ENCODE measurements around the gene NUP210L. TPM values are rescaled to one million over a fixed set of nuclear protein-coding genes. Genes with fewer than 3 reads are reported as not detected.

The NUP210L gene
- total and polyA plus RNA-seq, 2 of the 13 experiments (the other 11 are each of a cell fraction or from before 2014, with no cell fraction given): not detected

GRCh38 chr1:153963850-153964331 lies 191.0 kb downstream of the NUP210L start (continued):
- TF ChIP-seq NR0B2 (CRISPR knock-in tag; IDR thresholded peaks at IDR 0.05): peak; percentile 51; the same call in 1 of the 2 replicates
- TF ChIP-seq ZC3H13 (CRISPR knock-in tag; IDR thresholded peaks at IDR 0.05): no peak
- 0 out of 2 replicates have a peak, but pooled peaks have one; percentile 26 for TF ChIP-seq SRY (CRISPR knock-in tag; IDR thresholded peaks at IDR 0.05)
- TF ChIP-seq BCL6 (CRISPR knock-in tag; IDR thresholded peaks at IDR 0.05): peak; percentile 75
- TF ChIP-seq TEAD3 (CRISPR knock-in tag; optimal IDR thresholded peaks at IDR 0.05; ENCODE audit: borderline replicate concordance): peak; percentile 88
- TF ChIP-seq UBTF (CRISPR knock-in tag; IDR thresholded peaks at IDR 0.05): peak; percentile 64; the same call in 1 of the 2 replicates
- TF ChIP-seq AGO2 (optimal IDR thresholded peaks at IDR 0.05; ENCODE audit: low read depth, low read length): no peak
- TF ChIP-seq KDM5A (IDR thresholded peaks at IDR 0.05; ENCODE audit: borderline replicate concordance, low read length): 0 out of 2 replicates have a peak, but pooled peaks have one; percentile 33
- 0 out of 2 replicates have a peak, but pooled peaks have one; percentile 8 for TF ChIP-seq HNF1B (CRISPR knock-in tag; IDR thresholded peaks at IDR 0.05)
- peak; percentile 21; the same call in 1 of the 2 replicates for TF ChIP-seq KDM5B (CRISPR knock-in tag; IDR thresholded peaks at IDR 0.05; ENCODE audit: borderline replicate concordance)
- peak; percentile 78 for TF ChIP-seq ZNF772 (CRISPR knock-in tag; IDR thresholded peaks at IDR 0.05)
- TF ChIP-seq ZNF850 (CRISPR knock-in tag; conservative IDR thresholded peaks at IDR 0.05): no peak
- TF ChIP-seq DMTF1 (CRISPR knock-in tag; IDR thresholded peaks at IDR 0.05): no peak
- TF ChIP-seq MTERF4 (CRISPR knock-in tag; IDR thresholded peaks at IDR 0.05): 0 out of 2 replicates have a peak, but pooled peaks have one; percentile 57
- no peak for TF ChIP-seq ZBTB7B (CRISPR knock-in tag; IDR thresholded peaks at IDR 0.05)
- TF ChIP-seq ZBTB7A (CRISPR knock-in tag; IDR thresholded peaks at IDR 0.05): no peak
- TF ChIP-seq ZNF510 (CRISPR knock-in tag; IDR thresholded peaks at IDR 0.05; ENCODE audit: low read depth): peak; percentile 15; the same call in 1 of the 2 replicates
- 0 out of 2 replicates have a peak, but pooled peaks have one; percentile 6 for TF ChIP-seq ZBTB10 (CRISPR knock-in tag; IDR thresholded peaks at IDR 0.05; ENCODE audit: borderline replicate concordance)
- TF ChIP-seq ZNF572 (CRISPR knock-in tag; IDR thresholded peaks at IDR 0.05): no peak

Measured in HepG2 (cell line).